ENCODE results near the gene ARHGAP32.

Gene ARHGAP32

GRCh38 chr11:128917144-128917724 is 274.9 kb downstream of the ARHGAP32 start:
- Histone ChIP-seq H3K4me3 (ENCODE audit: low read depth, low read length) (no peak overlapping the region), H3K9me3 (ENCODE audit: severe bottlenecking) (no peaks in the 10 kb centered on the region), H3K27me3 (ENCODE audit: insufficient read depth, low read depth, severe bottlenecking) (no peaks in the 10 kb centered on the region), H3K36me3 (no peaks in the 10 kb centered on the region), H3K27ac (no peak overlapping the region)
- DNase-seq, result no peak
- TF ChIP-seq CTCF (IDR thresholded peaks at IDR 0.05; ENCODE audit: low read depth, low read length), result no peak

- no peak for TF ChIP-seq CTCF (IDR thresholded peaks at IDR 0.05; ENCODE audit: low read depth, low read length)
- no peak for DNase-seq
- Histone ChIP-seq H3K4me3 (ENCODE audit: low read depth, low read length) (no peak overlapping the region), H3K36me3 (no peaks in the 10 kb centered on the region), H3K27ac (no peak overlapping the region), H3K27me3 (ENCODE audit: insufficient read depth, low read depth, severe bottlenecking) (no peaks in the 10 kb centered on the region), H3K9me3 (ENCODE audit: severe bottlenecking) (peaks cover 5% of the 10 kb centered on the region)
These were observed 275.4 kb downstream of the ARHGAP32 start for GRCh38 chr11:128916681-128917080.

GRCh38 chr11:128916037-128916572 is 276.0 kb downstream of the ARHGAP32 start:
- no peak for TF ChIP-seq CTCF (IDR thresholded peaks at IDR 0.05; ENCODE audit: low read depth, low read length)
- Histone ChIP-seq H3K27me3 (ENCODE audit: insufficient read depth, low read depth, severe bottlenecking) (no peaks in the 10 kb centered on the region), H3K27ac (no peak overlapping the region), H3K9me3 (ENCODE audit: severe bottlenecking) (peaks cover 5% of the 10 kb centered on the region), H3K4me3 (ENCODE audit: low read depth, low read length) (no peak overlapping the region), H3K36me3 (no peaks in the 10 kb centered on the region)
- DNase-seq, result no peak

- TF ChIP-seq CTCF (IDR thresholded peaks at IDR 0.05; ENCODE audit: low read depth, low read length), result no peak
These were observed 277.0 kb downstream of the ARHGAP32 start for GRCh38 chr11:128915149-128915521.

More at GRCh38 chr11:128915149-128915521, 277.0 kb downstream of the ARHGAP32 start:
- peaks cover 5% of the 10 kb centered on the region for H3K9me3 ChIP-seq (ENCODE audit: severe bottlenecking)
- H3K36me3 ChIP-seq, result no peaks in the 10 kb centered on the region
- H3K27ac ChIP-seq, result no peak overlapping the region
- no peak overlapping the region for H3K4me3 ChIP-seq (ENCODE audit: low read depth, low read length)
- no peaks in the 10 kb centered on the region for H3K27me3 ChIP-seq (ENCODE audit: insufficient read depth, low read depth, severe bottlenecking)
- DNase-seq, result peak; percentile 30

All from WERI-Rb-1 (cell line).